Large intestine (tissue), 3 donors: ENCODE measurements around the gene GDF11. TPM values are rescaled to one million over a fixed set of nuclear protein-coding genes. Genes with fewer than 3 reads are reported as not detected.
A peak's percentile ranks its signal among the peaks of the same experiment; 100 is the strongest.

Experiments used
- DNase-seq, 2 donors: peaks; one replicate each; pipeline versions ENCODE4 v3.0.0 to v3.0.0-alpha.2; 2013
- H3K27ac ChIP-seq: one replicate; pipeline ENCODE4 v1.5.1; 2013; ENCODE audit warnings: low read length
- H3K27me3 ChIP-seq: 2 replicates; pipeline ENCODE4 v1.6.1; 2013; ENCODE audit warnings: low read length; ENCODE audit not compliant: control insufficient read depth, insufficient read depth
- H3K36me3 ChIP-seq: 2 replicates; pipeline ENCODE4 v1.6.1; 2013; ENCODE audit warnings: low read length; ENCODE audit not compliant: control insufficient read depth, insufficient read depth
- H3K4me1 ChIP-seq: one replicate; pipeline ENCODE4 v1.6.1; 2013; ENCODE audit warnings: low read length; ENCODE audit not compliant: control insufficient read depth, insufficient read depth
- H3K4me3 ChIP-seq: one replicate; pipeline ENCODE4 v1.5.1; 2013; ENCODE audit warnings: low read length
- H3K9me3 ChIP-seq: one replicate; pipeline ENCODE4 v1.6.1; 2013; ENCODE audit warnings: mild to moderate bottlenecking, low read depth, low read length, moderate library complexity; ENCODE audit not compliant: control insufficient read depth
- WGBS: methylation state at CpG from one replicate; pipeline ENCODE4 v1.1.5; 2013; ENCODE audit warnings: low lambda C conversion rate; ENCODE audit not compliant: insufficient coverage; 5-methylcytosine and 5-hydroxymethylcytosine counted together
- polyA plus RNA-seq: library from polyadenylated mRNA; unstranded; fragments of 120-200 nt; gene quantifications from one replicate; pipeline ENCODE4 v1.2.1, GENCODE V29; 2013

Gene GDF11
- polyA plus RNA-seq, 1 donor: 4.2 TPM

DNA sequence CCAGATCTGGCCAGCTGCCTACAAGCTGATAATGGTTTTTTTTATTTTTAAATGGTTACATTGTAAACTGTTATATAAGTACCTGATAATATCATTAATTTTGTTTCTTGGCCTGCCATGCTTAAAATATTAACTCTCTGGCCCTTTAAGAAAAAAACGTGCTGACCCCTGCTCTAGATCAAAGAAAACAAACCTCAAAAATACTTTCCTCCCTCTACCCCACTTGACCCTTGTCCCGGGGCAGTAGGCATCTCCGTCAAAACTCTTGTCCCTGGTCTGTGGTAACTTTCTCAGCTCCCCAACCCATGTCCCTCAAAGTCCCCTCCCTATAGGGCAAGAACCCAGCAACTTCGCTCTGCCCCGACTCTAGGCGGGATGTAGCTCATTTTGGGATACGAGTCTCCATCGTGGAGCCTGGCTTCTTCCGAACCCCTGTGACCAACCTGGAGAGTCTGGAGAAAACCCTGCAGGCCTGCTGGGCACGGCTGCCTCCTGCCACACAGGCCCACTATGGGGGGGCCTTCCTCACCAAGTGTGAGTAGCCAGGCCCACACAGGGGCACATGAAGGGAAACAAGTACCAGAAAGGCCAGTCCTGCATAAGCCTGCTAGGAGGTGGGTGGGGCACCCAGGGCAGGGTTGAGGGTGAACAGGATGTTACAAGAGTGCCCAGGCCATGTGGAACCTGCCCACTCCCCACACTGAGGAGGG, 19.3 kb upstream of the GDF11 start:
- Histone ChIP-seq H3K4me3 (no peak overlapping the region), H3K27me3 (no peaks in the 10 kb centered on the region), H3K36me3 (peaks cover 57% of the 10 kb centered on the region), H3K4me1 (peaks cover 67% of the 10 kb centered on the region), H3K9me3 (no peaks in the 10 kb centered on the region), H3K27ac (no peak overlapping the region)
- no CpG with 5 or more reads among the region's 10 CpGs for WGBS
- DNase-seq: no peak

DNA sequence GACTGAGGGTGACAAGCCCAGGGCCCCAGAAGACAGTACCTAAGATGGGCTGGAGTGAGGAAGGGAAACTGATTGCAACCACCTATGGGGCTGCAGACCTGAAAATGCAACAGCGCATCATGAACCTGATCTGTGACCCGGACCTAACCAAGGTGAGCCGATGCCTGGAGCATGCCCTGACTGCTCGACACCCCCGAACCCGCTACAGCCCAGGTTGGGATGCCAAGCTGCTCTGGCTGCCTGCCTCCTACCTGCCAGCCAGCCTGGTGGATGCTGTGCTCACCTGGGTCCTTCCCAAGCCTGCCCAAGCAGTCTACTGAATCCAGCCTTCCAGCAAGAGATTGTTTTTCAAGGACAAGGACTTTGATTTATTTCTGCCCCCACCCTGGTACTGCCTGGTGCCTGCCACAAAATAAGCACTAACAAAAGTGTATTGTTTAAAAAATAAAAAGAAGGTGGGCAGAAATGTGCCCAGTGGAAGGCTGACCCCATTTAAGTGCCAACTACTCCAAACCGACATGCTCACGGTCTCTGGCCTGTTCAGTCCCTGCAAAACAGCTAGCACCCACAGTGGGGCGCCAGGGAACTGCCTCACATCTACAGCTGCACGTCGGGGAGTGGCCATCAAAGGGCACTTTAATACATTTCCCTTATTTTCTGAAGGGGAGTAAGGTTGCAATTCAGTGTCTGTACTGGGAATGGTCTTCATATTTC, 18.5 kb upstream of the GDF11 start:
- H3K9me3 ChIP-seq: no peaks in the 10 kb centered on the region
- no peak overlapping the region for H3K4me3 ChIP-seq
- H3K36me3 ChIP-seq: peaks cover 51% of the 10 kb centered on the region
- no peak overlapping the region for H3K27ac ChIP-seq
- no peaks in the 10 kb centered on the region for H3K27me3 ChIP-seq
- WGBS: no CpG with 5 or more reads among the region's 11 CpGs
- peak in 1 of 2 donors; percentile 61 for DNase-seq
- H3K4me1 ChIP-seq: peaks cover 60% of the 10 kb centered on the region

DNA sequence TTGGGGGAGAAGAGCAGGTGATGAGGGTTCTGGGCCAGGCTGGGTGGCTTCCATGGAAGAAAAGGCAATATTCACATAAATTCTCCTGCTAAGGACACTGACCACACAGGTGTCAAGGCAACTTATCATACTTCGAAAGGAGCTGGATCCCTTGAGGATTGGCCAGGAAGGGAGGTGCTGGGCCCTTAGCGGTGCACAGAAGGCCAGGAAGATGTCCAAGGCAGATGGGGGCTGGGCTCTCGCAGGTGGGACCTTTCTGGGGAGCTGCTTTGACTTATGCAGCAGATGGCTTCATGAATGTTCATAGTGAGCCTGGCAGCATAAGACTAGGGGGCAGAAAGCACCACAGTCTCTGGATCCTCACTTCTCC, 18.0 kb upstream of the GDF11 start:
- WGBS: no CpG with 5 or more reads among the region's 3 CpGs
- H3K9me3 ChIP-seq: no peaks in the 10 kb centered on the region
- H3K27ac ChIP-seq: no peak overlapping the region
- H3K36me3 ChIP-seq: peaks cover 47% of the 10 kb centered on the region
- peaks cover 57% of the 10 kb centered on the region for H3K4me1 ChIP-seq
- no peak overlapping the region for H3K4me3 ChIP-seq
- DNase-seq: no peak
- H3K27me3 ChIP-seq: no peaks in the 10 kb centered on the region

DNA sequence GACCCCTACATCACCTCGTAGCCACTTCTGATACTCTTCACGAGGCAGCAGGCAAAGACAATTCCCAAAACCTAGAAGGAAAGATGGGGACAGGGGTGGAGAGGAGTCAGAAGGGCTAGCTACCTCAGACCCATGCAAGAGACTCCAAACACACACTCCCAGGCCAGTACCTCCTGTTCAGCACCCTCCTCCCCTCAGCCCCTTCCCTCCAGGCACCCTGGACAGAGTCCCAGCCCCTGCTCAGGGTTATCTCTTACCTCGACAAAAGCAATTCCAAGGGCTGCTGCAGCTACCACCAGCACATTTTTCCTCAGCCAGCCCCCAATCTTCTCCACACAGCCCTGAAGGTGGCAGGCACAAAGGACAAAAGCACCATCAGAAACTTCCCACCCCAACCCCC, 17.4 kb upstream of the GDF11 start:
- H3K9me3 ChIP-seq: no peaks in the 10 kb centered on the region
- H3K4me3 ChIP-seq: no peak overlapping the region
- H3K27me3 ChIP-seq: no peaks in the 10 kb centered on the region
- no peak for DNase-seq
- H3K27ac ChIP-seq: no peak overlapping the region
- no CpG with 5 or more reads among the region's 3 CpGs for WGBS
- H3K4me1 ChIP-seq: peaks cover 61% of the 10 kb centered on the region
- peaks cover 47% of the 10 kb centered on the region for H3K36me3 ChIP-seq

- Histone ChIP-seq H3K4me1 (peaks cover 49% of the 10 kb centered on the region), H3K4me3 (peak overlapping the region; percentile 96), H3K27me3 (no peaks in the 10 kb centered on the region), H3K9me3 (no peaks in the 10 kb centered on the region), H3K36me3 (peaks cover 44% of the 10 kb centered on the region), H3K27ac (peak overlapping the region; percentile 97)
- no CpG with 5 or more reads among the region's 10 CpGs for WGBS
- DNase-seq: peak in 1 of 2 donors; percentile 47
These were observed 16.0 kb upstream of the GDF11 start for GRCh38 chr12:55726971-55727370.

DNA sequence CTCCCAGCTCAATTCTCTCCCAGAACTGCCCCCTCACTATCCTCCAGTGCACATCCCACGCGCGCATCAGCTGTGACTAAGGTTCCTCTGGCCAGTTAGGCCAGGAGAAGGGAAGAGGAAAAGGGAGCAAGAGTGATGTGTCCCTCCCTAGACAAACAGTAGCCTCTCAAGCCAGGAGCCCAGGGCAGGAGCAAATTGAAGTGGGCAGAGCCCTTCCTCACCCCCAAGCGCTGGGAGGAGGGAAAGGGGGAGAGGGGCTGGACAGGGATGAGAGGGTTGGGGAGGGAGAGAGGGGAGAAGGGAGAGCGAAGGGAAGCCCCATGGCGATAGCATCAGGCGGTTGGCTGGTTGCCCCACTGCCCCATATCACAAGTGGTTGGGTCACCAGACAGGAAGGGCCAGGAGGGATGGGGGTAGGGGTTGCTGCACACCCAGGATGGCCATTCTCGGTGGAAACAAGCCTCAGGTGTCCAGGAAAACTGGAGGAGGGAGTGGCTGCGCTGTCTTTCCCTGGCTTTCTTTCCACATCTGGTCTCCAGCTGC, 15.2 kb upstream of the GDF11 start:
- WGBS: no CpG with 5 or more reads among the region's 9 CpGs
- Histone ChIP-seq H3K36me3 (peaks cover 44% of the 10 kb centered on the region), H3K9me3 (no peaks in the 10 kb centered on the region), H3K27me3 (no peaks in the 10 kb centered on the region), H3K27ac (peak overlapping the region; percentile 97), H3K4me3 (peak overlapping the region; percentile 96), H3K4me1 (peaks cover 46% of the 10 kb centered on the region)
- peak in 1 of 2 donors; percentile 73 for DNase-seq

- H3K4me3 ChIP-seq: peak overlapping the region; percentile 96
- H3K4me1 ChIP-seq: peaks cover 44% of the 10 kb centered on the region
- DNase-seq: peak; percentile 72 to 84
- H3K27me3 ChIP-seq: no peaks in the 10 kb centered on the region
- H3K27ac ChIP-seq: peak overlapping the region; percentile 97
- H3K36me3 ChIP-seq: peaks cover 38% of the 10 kb centered on the region
- no peaks in the 10 kb centered on the region for H3K9me3 ChIP-seq
- WGBS: no CpG with 5 or more reads among the region's 61 CpGs
These were observed 14.6 kb upstream of the GDF11 start for GRCh38 chr12:55728186-55728938.

- H3K4me1 ChIP-seq: peaks cover 36% of the 10 kb centered on the region
- WGBS: no CpG with 5 or more reads among the region's 61 CpGs
- H3K9me3 ChIP-seq: no peaks in the 10 kb centered on the region
- H3K27ac ChIP-seq: peak within 1 kb of the TSS; percentile 97
- no peaks in the 10 kb centered on the region for H3K27me3 ChIP-seq
- H3K4me3 ChIP-seq: peak within 1 kb of the TSS; percentile 96
- peaks cover 31% of the 10 kb centered on the region for H3K36me3 ChIP-seq
- peak; percentile 88 to 94 for DNase-seq
These were observed 13.7 kb upstream of the GDF11 start, which contains the start of gene CD63 for GRCh38 chr12:55728939-55729818. TSS of gene CD63 (minus strand) at chr12:55729009. CDS start at chr12:55728341, 668 bp downstream.

GRCh38 chr12:55729819-55730818, 12.8 kb upstream of the GDF11 start:
- Histone ChIP-seq H3K27ac (peak overlapping the region; percentile 97), H3K27me3 (no peaks in the 10 kb centered on the region), H3K9me3 (no peaks in the 10 kb centered on the region), H3K4me1 (peaks cover 31% of the 10 kb centered on the region), H3K36me3 (peaks cover 21% of the 10 kb centered on the region), H3K4me3 (peak overlapping the region; percentile 96)
- 58% methylated on average over 2 of the region's 19 CpGs for WGBS
- no peak for DNase-seq
